ENCODE measurements around the gene CHURC1. TPM values are rescaled to one million over a fixed set of nuclear protein-coding genes. Genes with fewer than 3 reads are reported as not detected.
A peak's percentile ranks its signal among the peaks of the same experiment; 100 is the strongest.

CHURC1 gene
- total and polyA plus RNA-seq, 2 of the 8 experiments (the other 6 are each of a cell fraction or from before 2014, with no cell fraction given) = 50.2 to 59.3 TPM

DNA sequence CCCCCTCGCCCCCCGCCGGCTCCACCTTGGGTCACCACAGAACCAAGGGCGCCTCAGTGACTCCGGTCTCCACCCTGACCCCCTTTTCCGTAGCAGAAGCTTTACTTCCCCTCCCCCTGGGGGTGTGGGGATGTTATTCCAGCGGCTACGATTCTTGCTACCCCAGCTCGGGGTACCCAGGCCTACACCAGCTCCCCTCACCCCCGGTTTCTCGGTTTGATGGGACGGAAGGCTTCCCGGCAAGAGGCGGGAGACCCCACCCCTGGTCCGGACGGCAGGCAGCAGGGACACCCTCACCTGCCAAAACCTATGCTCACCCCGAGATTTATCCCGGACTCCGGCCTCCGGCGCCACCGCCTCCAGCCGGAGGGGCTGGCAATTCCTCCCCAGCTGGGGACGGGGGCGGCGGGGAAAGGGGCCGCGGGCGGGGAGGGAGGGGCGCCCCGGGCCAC, 57.3 kb downstream of the CHURC1 start:
- Histone ChIP-seq H3K4me2 (ENCODE audit: insufficient read depth in 1 of 2, low read depth in 2 of 2, low read length in 2 of 2) (peak overlapping the region; percentile 79 to 85), H2AK5ac (ENCODE audit: low read depth, low read length) (no peak overlapping the region), H2BK120ac (replicated peaks; ENCODE audit: low read depth, low read length) (no peak overlapping the region), H4K5ac (ENCODE audit: insufficient read length, low read depth, low read length) (no peak overlapping the region), H3K27me3 (replicated peaks in 1 of 4; ENCODE audit: control insufficient read depth in 3 of 4, extremely low read depth in 1 of 4, insufficient read depth in 3 of 4, low read length in 3 of 4) (peaks cover 0 to 21% (median 8%) of the 10 kb centered on the region in 4 experiments; a peak in 4 of 7 replicates), H3K9ac (replicated peaks in 1 of 4; ENCODE audit: extremely low read depth in 1 of 4, low read depth in 3 of 4, low read length in 3 of 4) (peak overlapping the region in 1 of 4 experiments; percentile 14; a peak in 1 of 7 replicates), H3K18ac (ENCODE audit: extremely low read depth, low read length) (peak overlapping the region; percentile 40; the same call in 1 of the 2 replicates), H2AFZ (ENCODE audit: low read length) (no peak overlapping the region), H2BK12ac (ENCODE audit: low read depth, low read length) (no peak overlapping the region), H3K36me3 (ENCODE audit: control insufficient read depth in 2 of 4, insufficient read depth in 4 of 4, low read length in 3 of 4) (no peaks in the 10 kb centered on the region), H3K4me1 (replicated peaks in 1 of 4; ENCODE audit: control insufficient read depth in 3 of 4, insufficient read depth in 4 of 4, low read length in 3 of 4) (peaks cover 0 to 29% (median 18%) of the 10 kb centered on the region in 4 experiments; a peak in 6 of 7 replicates), H3K27ac (ENCODE audit: low read depth, low read length) (no peak overlapping the region), H4K20me1 (replicated peaks in 1 of 2; ENCODE audit: control insufficient read depth in 1 of 2, insufficient read depth in 2 of 2, low read length in 2 of 2) (peaks cover 0 to 2% of the 10 kb centered on the region in 2 experiments), H3K14ac (ENCODE audit: insufficient read length) (no peak overlapping the region), H2BK20ac (ENCODE audit: low read length) (no peak overlapping the region), H3K56ac (replicated peaks; ENCODE audit: insufficient read length, low read depth, low read length) (no peak overlapping the region), H3K4ac (replicated peaks; ENCODE audit: insufficient read length, low read depth, low read length) (peak overlapping the region; percentile 15), H3K9me3 (ENCODE audit: insufficient read depth in 2 of 2, low read depth in 1 of 2, low read length in 1 of 2) (no peaks in the 10 kb centered on the region), H3K4me3 (ENCODE audit: extremely low read depth in 1 of 4, insufficient read depth in 2 of 4, low read depth in 3 of 4, low read length in 4 of 4) (peak overlapping the region; percentile 60 to 94 (median 70)), H4K91ac (replicated peaks; ENCODE audit: insufficient read length, low read length) (no peak overlapping the region), H3K23me2 (ENCODE audit: low read depth, low read length) (peaks cover 2% of the 10 kb centered on the region; the same call in 1 of the 2 replicates), H3K79me1 (ENCODE audit: low read depth, low read length) (peaks cover 8% of the 10 kb centered on the region; the same call in 1 of the 2 replicates), H4K8ac (ENCODE audit: extremely low read depth, insufficient read depth, low read length) (no peak overlapping the region), H3K79me2 (ENCODE audit: control insufficient read depth in 1 of 2, insufficient read depth in 2 of 2, low read length in 2 of 2) (peaks cover 0 to 12% of the 10 kb centered on the region in 2 experiments; a peak in 1 of 4 replicates), H2BK15ac (ENCODE audit: low read length) (no peak overlapping the region), H3K23ac (ENCODE audit: insufficient read length) (no peak overlapping the region), H2BK5ac (ENCODE audit: low read depth, low read length) (0 out of 2 replicates have a peak overlapping the region, but pooled peaks have one; percentile 5)
- FAIRE-seq (no peak), DNase-seq (ENCODE audit: low read depth in 1 of 2, low spot score in 2 of 2) (no peak)
- ChIA-PET CTCF (ENCODE audit: partially characterized antibody) (interaction anchor here (0.8 to 4.1 kb wide), 6 partner anchors 10 to 130 kb away, joined by 3 to 45 read pairs (median 12); partner anchors contain the start of gene FNTB), POLR2A (ENCODE audit: partially characterized antibody) (interaction anchor here (0.6 to 2.9 kb wide), 3 partner anchors 9 to 15 kb away, joined by 3 to 14 read pairs (median 3); partner anchors contain the start of gene FNTB)
- WGBS, 2 experiments (ENCODE audit: extremely low coverage in 1 of 2, insufficient coverage in 1 of 2, insufficient read length in 1 of 2, insufficient replicate concordance in 2 of 2, low coverage in 1 of 2, low lambda C conversion rate in 2 of 2, missing lambda C conversion rate in 1 of 2) = 2% methylated on average over 8 of the region's 31 CpGs; no CpG with 5 or more reads in 1 of the 2 experiments
- no peak for TF ChIP-seq TAF7 (optimal IDR thresholded peaks at IDR 0.05; ENCODE audit: borderline replicate concordance, low read depth, low read length)
- TF ChIP-seq RXRA (IDR thresholded peaks at IDR 0.05; ENCODE audit: insufficient read depth, low read depth, low read length) = no peak
- TF ChIP-seq, protein P1, sequence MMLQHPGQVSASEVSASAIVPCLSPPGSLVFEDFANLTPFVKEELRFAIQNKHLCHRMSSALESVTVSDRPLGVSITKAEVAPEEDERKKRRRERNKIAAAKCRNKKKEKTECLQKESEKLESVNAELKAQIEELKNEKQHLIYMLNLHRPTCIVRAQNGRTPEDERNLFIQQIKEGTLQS (IDR thresholded peaks at IDR 0.05; ENCODE audit: insufficient read depth, low read depth, low read length) = no peak
